Activated T-cell treated with anti-CD3 and anti-CD28 coated beads, Interleukin-2, amount 50 U/mL, for 1 hour (primary cell): ENCODE measurements around the gene TXN.

Experiments
- DNase-seq: peaks from one replicate; pipeline ENCODE4 v3.0.0-alpha.2; 2020

TXN gene

GRCh38 chr9:110256380-110257096 lies at the start of gene TXN:
TSS of gene TXN (minus strand) at chr9:110256507. CDS start at chr9:110256435, 72 bp downstream.
- DNase-seq: peak; percentile 84

- no peak for DNase-seq
These were observed 46.8 kb upstream of the TXN start for GRCh38 chr9:110303133-110303532.

- no peak for DNase-seq
These were observed 41.8 kb upstream of the TXN start for GRCh38 chr9:110298043-110298605.

- DNase-seq: no peak
These were observed 36.9 kb upstream of the TXN start for GRCh38 chr9:110293248-110293647.

GRCh38 chr9:110291921-110292557 lies 35.7 kb upstream of the TXN start:
- no peak for DNase-seq

- no peak for DNase-seq
These were observed 33.7 kb upstream of the TXN start for GRCh38 chr9:110290001-110290400.

GRCh38 chr9:110288503-110288902 lies 32.2 kb upstream of the TXN start:
- DNase-seq: no peak

- DNase-seq: no peak
These were observed 31.0 kb upstream of the TXN start for GRCh38 chr9:110287289-110287680.

GRCh38 chr9:110284211-110284844 lies 28.0 kb upstream of the TXN start:
- no peak for DNase-seq

- no peak for DNase-seq
These were observed 27.4 kb upstream of the TXN start for GRCh38 chr9:110283751-110284150.

- DNase-seq: no peak
These were observed 26.4 kb upstream of the TXN start for GRCh38 chr9:110282739-110283081.

GRCh38 chr9:110282018-110282738 lies 25.9 kb upstream of the TXN start:
- no peak for DNase-seq

- DNase-seq: no peak
These were observed 21.9 kb upstream of the TXN start for GRCh38 chr9:110278080-110278707.

- DNase-seq: no peak
These were observed 20.5 kb upstream of the TXN start for GRCh38 chr9:110276781-110277180.

- DNase-seq: no peak
These were observed 14.1 kb upstream of the TXN start for GRCh38 chr9:110270211-110270995.

- no peak for DNase-seq
These were observed 10.5 kb upstream of the TXN start for GRCh38 chr9:110266795-110267194.

GRCh38 chr9:110261632-110262031 lies 5.3 kb upstream of the TXN start:
- DNase-seq: no peak

- no peak for DNase-seq
These were observed 4.6 kb upstream of the TXN start for GRCh38 chr9:110260911-110261310.

GRCh38 chr9:110259566-110259965 lies 3.3 kb upstream of the TXN start:
- no peak for DNase-seq

GRCh38 chr9:110258690-110259091 lies 2.4 kb upstream of the TXN start:
- DNase-seq: no peak

GRCh38 chr9:110257956-110258355 lies 1.6 kb upstream of the TXN start:
- no peak for DNase-seq
